Cardiac muscle cell (in vitro differentiated cells and primary cell): ENCODE data around the gene RNF150. TPM values are rescaled to one million over a fixed set of nuclear protein-coding genes. Genes with fewer than 3 reads are reported as not detected.

Source experiments
- DNase-seq, 2 donors: peaks; one replicate each; pipeline versions ENCODE4 v3.0.0 to v3.0.0-alpha.2; 2010 to 2017; ENCODE audit warnings: low read depth in 1 of 2, low spot score in 1 of 2
- H3K27ac ChIP-seq: fragments of 200-600 bp; sonication (generic); 2 replicates; pipeline ENCODE4 v1.5.1; 2016
- H3K27me3 ChIP-seq: fragments of 200-600 bp; sonication (generic); 2 replicates; pipeline ENCODE4 v1.6.0; 2016; ENCODE audit warnings: control low read depth
- H3K36me3 ChIP-seq: fragments of 200-600 bp; sonication (generic); 2 replicates; pipeline ENCODE4 v1.5.1; 2016; ENCODE audit warnings: control low read depth
- H3K4me1 ChIP-seq: fragments of 200-600 bp; sonication (generic); 2 replicates; pipeline ENCODE4 v1.8.1; 2017; ENCODE audit warnings: low read depth, mild to moderate bottlenecking, mixed run types
- H3K4me3 ChIP-seq: fragments of 200-600 bp; sonication (generic); 2 replicates; pipeline ENCODE4 v1.5.1; 2016; ENCODE audit warnings: mild to moderate bottlenecking
- H3K9me3 ChIP-seq: fragments of 200-600 bp; sonication (generic); 2 replicates; pipeline ENCODE4 v1.5.1; 2017; ENCODE audit warnings: low read depth, mild to moderate bottlenecking, control low read depth
- CTCF ChIP-seq: IDR thresholded peaks from 2 replicates; pipeline ENCODE4 v1.5.1; 2012; ENCODE audit warnings: low read depth, mild to moderate bottlenecking, low read length
- polyA plus RNA-seq: library from polyadenylated mRNA; unstranded; fragments of >200 nt; fragmentation: Nextera tagmentation; extraction: Ambion mirVana; gene quantifications from 2 replicates; pipeline ENCODE4 v1.2.1, GENCODE V29; 2016
- total RNA-seq: library from RNA; depleted of rRNA; stranded (reverse); fragments of >200 nt; gene quantifications from 2 replicates; pipeline ENCODE4 v1.2.3, GENCODE V29; 2016

RNF150 gene
- total and polyA plus RNA-seq, 2 experiments from 2014 or later: 20.1 to 57.4 TPM

- H3K27ac ChIP-seq: no peak overlapping the region
- no peak for TF ChIP-seq CTCF
- no peaks in the 10 kb centered on the region for H3K27me3 ChIP-seq
- no peak for DNase-seq
- H3K4me1 ChIP-seq: peaks cover 3% of the 10 kb centered on the region
- no peaks in the 10 kb centered on the region for H3K9me3 ChIP-seq
- H3K4me3 ChIP-seq: no peak overlapping the region
- no peaks in the 10 kb centered on the region for H3K36me3 ChIP-seq
Observed at GRCh38 chr4:141120036-141120593, 13.2 kb downstream of the RNF150 start.

- Histone ChIP-seq H3K4me3 (no peak overlapping the region), H3K27ac (no peak overlapping the region), H3K9me3 (no peaks in the 10 kb centered on the region), H3K4me1 (peaks cover 3% of the 10 kb centered on the region), H3K27me3 (no peaks in the 10 kb centered on the region), H3K36me3 (no peaks in the 10 kb centered on the region)
- no peak for DNase-seq
- TF ChIP-seq CTCF: no peak
Observed at GRCh38 chr4:141119071-141119470, 14.2 kb downstream of the RNF150 start.

GRCh38 chr4:141118381-141118780, 14.9 kb downstream of the RNF150 start:
- TF ChIP-seq CTCF: no peak
- Histone ChIP-seq H3K4me1 (peaks cover 3% of the 10 kb centered on the region), H3K27me3 (no peaks in the 10 kb centered on the region), H3K36me3 (no peaks in the 10 kb centered on the region), H3K9me3 (no peaks in the 10 kb centered on the region), H3K4me3 (no peak overlapping the region), H3K27ac (no peak overlapping the region)
- no peak for DNase-seq

- Histone ChIP-seq H3K36me3 (no peaks in the 10 kb centered on the region), H3K4me3 (no peak overlapping the region), H3K27me3 (no peaks in the 10 kb centered on the region), H3K27ac (no peak overlapping the region), H3K4me1 (peaks cover 3% of the 10 kb centered on the region), H3K9me3 (no peaks in the 10 kb centered on the region)
- TF ChIP-seq CTCF: no peak
- no peak for DNase-seq
Observed at GRCh38 chr4:141117935-141118334, 15.3 kb downstream of the RNF150 start.

- no peak for TF ChIP-seq CTCF
- Histone ChIP-seq H3K27ac (no peak overlapping the region), H3K27me3 (no peaks in the 10 kb centered on the region)
Observed at GRCh38 chr4:141109983-141110382, 23.3 kb downstream of the RNF150 start.

More at GRCh38 chr4:141109983-141110382, 23.3 kb downstream of the RNF150 start:
- Histone ChIP-seq H3K36me3 (no peaks in the 10 kb centered on the region), H3K4me1 (peaks cover 6% of the 10 kb centered on the region), H3K9me3 (no peaks in the 10 kb centered on the region), H3K4me3 (no peak overlapping the region)
- no peak for DNase-seq
